H9 (cell line): ENCODE measurements around the gene XXYLT1. TPM values are rescaled to one million over a fixed set of nuclear protein-coding genes. Genes with fewer than 3 reads are reported as not detected.
A peak's percentile ranks its signal among the peaks of the same experiment; 100 is the strongest.
"Not testable (repeated sequence)": the region's sequence is repeated elsewhere in the genome, so short reads cannot be mapped to it uniquely, and the experiment has no call there.

ENCODE experiments used
- DNase-seq: peaks from one replicate; pipeline ENCODE4 v3.0.0-alpha.2; 2017
- H2AFZ ChIP-seq: one replicate; pipeline ENCODE4 v1.6.1; 2013; ENCODE audit warnings: mild to moderate bottlenecking, low read length, control low read depth, moderate library complexity
- H2AK5ac ChIP-seq: 2 replicates; pipeline ENCODE4 v1.6.1; 2013; ENCODE audit warnings: low read length, control low read depth, mixed read lengths; ENCODE audit not compliant: insufficient read length
- H2BK120ac ChIP-seq: one replicate; pipeline ENCODE4 v1.6.1; 2013; ENCODE audit warnings: low read depth, mild to moderate bottlenecking, low read length, control low read depth, inconsistent platforms; ENCODE audit not compliant: poor library complexity, severe bottlenecking
- H2BK12ac ChIP-seq: 2 replicates; pipeline ENCODE4 v1.6.1; 2013; ENCODE audit warnings: low read length, control low read depth, mixed read lengths, low read depth; ENCODE audit not compliant: insufficient read length
- H2BK15ac ChIP-seq: 2 replicates; pipeline ENCODE4 v1.6.1; 2013; ENCODE audit warnings: low read depth, low read length, control low read depth
- H2BK20ac ChIP-seq: one replicate; pipeline ENCODE4 v1.6.1; 2013; ENCODE audit warnings: low read depth, mild to moderate bottlenecking, low read length, control low read depth, inconsistent platforms; ENCODE audit not compliant: poor library complexity, severe bottlenecking
- H2BK5ac ChIP-seq: 2 replicates; pipeline ENCODE4 v1.6.1; 2013; ENCODE audit warnings: low read length, control low read depth, mixed read lengths; ENCODE audit not compliant: insufficient read length
- H3K14ac ChIP-seq: 2 replicates; pipeline ENCODE4 v1.6.1; 2013; ENCODE audit warnings: low read length, control low read depth; ENCODE audit not compliant: insufficient read depth
- H3K18ac ChIP-seq: 2 replicates; pipeline ENCODE4 v1.6.1; 2013; ENCODE audit warnings: low read depth, mild to moderate bottlenecking, mixed read lengths, low read length, control low read depth; ENCODE audit not compliant: insufficient read length
- H3K23ac ChIP-seq: 2 replicates; pipeline ENCODE4 v1.6.1; 2013; ENCODE audit warnings: low read length, control low read depth, mixed read lengths, low read depth; ENCODE audit not compliant: insufficient read length
- H3K23me2 ChIP-seq: 2 replicates; pipeline ENCODE4 v1.6.1; 2013; ENCODE audit warnings: low read depth, mild to moderate bottlenecking, mixed read lengths, low read length, control low read depth; ENCODE audit not compliant: insufficient read length, poor library complexity, severe bottlenecking
- H3K27ac ChIP-seq: 2 replicates; pipeline ENCODE4 v1.5.1; 2013; ENCODE audit warnings: low read length, control low read depth, mixed read lengths, low read depth; ENCODE audit not compliant: insufficient read length
- H3K27me3 ChIP-seq: 2 replicates; pipeline ENCODE4 v1.6.1; 2013; ENCODE audit warnings: low read length, control low read depth, inconsistent platforms; ENCODE audit not compliant: insufficient read depth
- H3K4ac ChIP-seq: 2 replicates; pipeline ENCODE4 v1.6.1; 2013; ENCODE audit warnings: low read depth, mild to moderate bottlenecking, control low read depth, inconsistent platforms, low read length, moderate library complexity
- H3K4me1 ChIP-seq: 2 replicates; pipeline ENCODE4 v1.6.1; 2013; ENCODE audit warnings: low read length, control low read depth, inconsistent platforms; ENCODE audit not compliant: insufficient read depth
- H3K4me2 ChIP-seq: 2 replicates; pipeline ENCODE4 v1.6.1; 2013; ENCODE audit warnings: low read length, control low read depth, mixed read lengths; ENCODE audit not compliant: insufficient read length, insufficient read depth
- H3K56ac ChIP-seq: 2 replicates; pipeline ENCODE4 v1.6.1; 2013; ENCODE audit warnings: low read depth, mild to moderate bottlenecking, mixed read lengths, low read length, control low read depth; ENCODE audit not compliant: insufficient read length
- H3K79me1 ChIP-seq: 2 replicates; pipeline ENCODE4 v1.6.1; 2013; ENCODE audit warnings: low read depth, mild to moderate bottlenecking, moderate library complexity, low read length, control low read depth, inconsistent platforms; ENCODE audit not compliant: insufficient read depth, poor library complexity, severe bottlenecking
- H3K79me2 ChIP-seq: 2 replicates; pipeline ENCODE4 v1.6.1; 2013; ENCODE audit warnings: low read length, control low read depth, inconsistent platforms; ENCODE audit not compliant: insufficient read depth
- H3K9ac ChIP-seq: 2 replicates; pipeline ENCODE4 v1.6.1; 2013; ENCODE audit warnings: low read length, control low read depth, mixed read lengths; ENCODE audit not compliant: insufficient read length; ENCODE audit errors: extremely low read depth
- H3K9me3 ChIP-seq: one replicate; pipeline ENCODE4 v1.6.1; 2013; ENCODE audit warnings: low read depth, low read length, inconsistent platforms; ENCODE audit not compliant: control insufficient read depth
- H3T11ph ChIP-seq: one replicate; pipeline ENCODE4 v1.6.1; 2013; ENCODE audit warnings: mild to moderate bottlenecking, low read length, control low read depth, inconsistent platforms
- H4K20me1 ChIP-seq: one replicate; pipeline ENCODE4 v1.6.1; 2013; ENCODE audit not compliant: control insufficient read depth, insufficient read length, insufficient read depth
- H4K5ac ChIP-seq: 2 replicates; pipeline ENCODE4 v1.6.1; 2013; ENCODE audit warnings: low read depth, mild to moderate bottlenecking, mixed read lengths, low read length, control low read depth; ENCODE audit not compliant: insufficient read length
- H4K8ac ChIP-seq: replicated peaks from 2 replicates; pipeline ENCODE4 v1.6.1; 2013; ENCODE audit warnings: low read length, control low read depth, mixed read lengths, low read depth; ENCODE audit not compliant: insufficient read length
- H4K91ac ChIP-seq: 2 replicates; pipeline ENCODE4 v1.6.1; 2013; ENCODE audit warnings: low read depth, mild to moderate bottlenecking, moderate library complexity, mixed read lengths, low read length, control low read depth; ENCODE audit not compliant: insufficient read length
- H3K27ac Mint-ChIP-seq, 3 experiments: 2 replicates in 2 of 3; 3 replicates in 1 of 3; pipeline ENCODE4 v1.8.0; 2020 to 2021; ENCODE audit warnings: mixed read lengths in 3 of 3, mild to moderate bottlenecking in 1 of 3, moderate library complexity in 1 of 3
- H3K27me3 Mint-ChIP-seq: 2 replicates; pipeline ENCODE4 v1.8.0; 2021; ENCODE audit warnings: low read depth, mild to moderate bottlenecking, moderate library complexity, mixed read lengths
- H3K36me3 Mint-ChIP-seq, 3 experiments: 2 replicates in 2 of 3; 3 replicates in 1 of 3; pipeline ENCODE4 v1.8.0; 2020 to 2021; ENCODE audit warnings: low read depth in 3 of 3, mixed read lengths in 3 of 3; ENCODE audit not compliant: insufficient read depth in 1 of 3
- H3K4me1 Mint-ChIP-seq, 2 experiments: 2 replicates each; pipeline ENCODE4 v1.8.0; 2020; ENCODE audit warnings: mixed read lengths in 2 of 2
- H3K4me3 Mint-ChIP-seq, 2 experiments: 2 replicates in 1 of 2; 3 replicates in 1 of 2; pipeline ENCODE4 v1.8.0; 2020 to 2021; ENCODE audit warnings: mild to moderate bottlenecking in 2 of 2, mixed read lengths in 2 of 2, moderate library complexity in 1 of 2
- H3K9me3 Mint-ChIP-seq, 2 experiments: 2 replicates in 1 of 2; 3 replicates in 1 of 2; pipeline ENCODE4 v1.8.0; 2020; ENCODE audit warnings: mild to moderate bottlenecking in 2 of 2, mixed read lengths in 2 of 2, moderate library complexity in 1 of 2
- WGBS: extraction: QIAGEN DNeasy Blood & Tissue Kit; methylation state at CpG from one replicate; pipeline ENCODE4 v1.1.7; 2013; ENCODE audit warnings: missing lambda C conversion rate, low lambda C conversion rate, mixed read lengths; ENCODE audit not compliant: insufficient read length; ENCODE audit errors: extremely low coverage; 5-methylcytosine and 5-hydroxymethylcytosine counted together
- total RNA-seq: library from RNA; stranded (reverse); gene quantifications from 2 replicates; pipeline ENCODE4 v1.2.1, GENCODE V29; 2021
- TF ChIP-seq, protein P1 (sequence below): fragments of 200-600 bp; sonication (generic); conservative IDR thresholded peaks from 3 replicates; pipeline ENCODE4 v1.8.0; 2021; ENCODE audit warnings: antibody characterized with exemption, mild to moderate bottlenecking

XXYLT1 gene
- total RNA-seq, 1 experiment from 2014 or later: 22.7 TPM

DNA sequence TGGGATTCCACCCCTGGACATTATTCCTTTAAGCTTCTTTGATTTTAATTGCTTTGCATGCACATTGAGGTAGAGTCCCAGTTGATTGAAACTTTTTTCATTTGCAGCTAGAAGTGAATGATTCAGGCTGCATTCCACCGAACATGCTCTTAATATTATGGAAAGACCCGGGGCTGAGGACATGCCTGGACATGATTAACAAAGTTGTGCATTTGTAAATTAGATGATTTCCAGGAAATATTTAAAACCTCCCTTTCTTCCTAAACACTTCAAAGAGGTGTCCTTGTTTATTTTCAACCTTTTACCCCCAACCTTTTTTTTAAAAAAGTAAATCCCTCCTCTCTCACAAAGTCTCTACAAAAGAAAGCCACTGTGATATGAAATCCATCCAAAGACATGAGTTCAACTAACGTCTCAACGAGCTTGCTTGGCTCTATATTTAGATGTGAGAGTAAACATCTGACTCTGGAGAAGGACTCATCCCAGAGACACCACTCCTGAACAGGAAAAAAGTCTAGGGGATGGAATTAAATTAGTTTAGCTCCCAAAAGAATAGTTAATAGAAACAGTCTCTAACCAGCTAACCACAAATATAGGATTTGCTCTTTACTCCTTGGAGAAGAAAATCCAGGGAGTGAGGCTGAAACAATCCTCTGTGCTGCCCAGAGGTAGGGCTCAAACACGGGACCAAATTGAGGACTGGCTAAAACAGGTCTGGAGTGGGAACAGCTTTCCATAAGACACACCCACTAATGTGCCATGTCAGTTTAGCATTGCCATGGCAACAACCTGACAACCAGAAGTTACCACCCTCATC lies 83.1 kb downstream of the XXYLT1 start:
- H3T11ph ChIP-seq: no peak overlapping the region
- H3K4me1 Mint-ChIP-seq: peaks cover 41 to 51% of the 10 kb centered on the region in 2 experiments
- H3K79me2 ChIP-seq: no peaks in the 10 kb centered on the region; the same call in 1 of the 2 replicates
- H3K79me1 ChIP-seq: no peaks in the 10 kb centered on the region
- no peak overlapping the region for H2AFZ ChIP-seq
- no peak overlapping the region for H3K4ac ChIP-seq
- no peak overlapping the region for H3K9ac ChIP-seq
- no peaks in the 10 kb centered on the region for H4K20me1 ChIP-seq
- peaks cover 14 to 15% of the 10 kb centered on the region in 2 experiments for H3K9me3 Mint-ChIP-seq
- no peak overlapping the region for H3K18ac ChIP-seq
- WGBS: no CpG with 5 or more reads among the region's 5 CpGs
- H2AK5ac ChIP-seq: no peak overlapping the region
- H3K27ac Mint-ChIP-seq: peak overlapping the region; percentile 2 to 46 (median 6); a peak in 5 of 7 replicates
- H4K91ac ChIP-seq: no peak overlapping the region
- H3K4me1 ChIP-seq: peaks cover 18% of the 10 kb centered on the region
- no peak overlapping the region for H2BK5ac ChIP-seq
- H4K8ac ChIP-seq: no peak overlapping the region
- H3K56ac ChIP-seq: no peak overlapping the region
- H3K27me3 ChIP-seq: no peaks in the 10 kb centered on the region
- no peak overlapping the region for H3K4me2 ChIP-seq
- no peak for DNase-seq
- H3K27ac ChIP-seq: no peak overlapping the region
- H2BK12ac ChIP-seq: no peak overlapping the region
- no peak overlapping the region for H3K4me3 Mint-ChIP-seq
- no peak overlapping the region for H2BK20ac ChIP-seq
- peaks cover 14 to 19% (median 17%) of the 10 kb centered on the region in 3 experiments for H3K36me3 Mint-ChIP-seq
- H3K23me2 ChIP-seq: no peaks in the 10 kb centered on the region
- TF ChIP-seq, protein P1, sequence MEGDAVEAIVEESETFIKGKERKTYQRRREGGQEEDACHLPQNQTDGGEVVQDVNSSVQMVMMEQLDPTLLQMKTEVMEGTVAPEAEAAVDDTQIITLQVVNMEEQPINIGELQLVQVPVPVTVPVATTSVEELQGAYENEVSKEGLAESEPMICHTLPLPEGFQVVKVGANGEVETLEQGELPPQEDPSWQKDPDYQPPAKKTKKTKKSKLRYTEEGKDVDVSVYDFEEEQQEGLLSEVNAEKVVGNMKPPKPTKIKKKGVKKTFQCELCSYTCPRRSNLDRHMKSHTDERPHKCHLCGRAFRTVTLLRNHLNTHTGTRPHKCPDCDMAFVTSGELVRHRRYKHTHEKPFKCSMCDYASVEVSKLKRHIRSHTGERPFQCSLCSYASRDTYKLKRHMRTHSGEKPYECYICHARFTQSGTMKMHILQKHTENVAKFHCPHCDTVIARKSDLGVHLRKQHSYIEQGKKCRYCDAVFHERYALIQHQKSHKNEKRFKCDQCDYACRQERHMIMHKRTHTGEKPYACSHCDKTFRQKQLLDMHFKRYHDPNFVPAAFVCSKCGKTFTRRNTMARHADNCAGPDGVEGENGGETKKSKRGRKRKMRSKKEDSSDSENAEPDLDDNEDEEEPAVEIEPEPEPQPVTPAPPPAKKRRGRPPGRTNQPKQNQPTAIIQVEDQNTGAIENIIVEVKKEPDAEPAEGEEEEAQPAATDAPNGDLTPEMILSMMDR: no peak
- H2BK120ac ChIP-seq: peak overlapping the region; percentile 55
- no peaks in the 10 kb centered on the region; the same call in 1 of the 2 replicates for H3K27me3 Mint-ChIP-seq
- no peak overlapping the region for H4K5ac ChIP-seq
- H3K23ac ChIP-seq: no peak overlapping the region
- no peak overlapping the region for H2BK15ac ChIP-seq
- H3K9me3 ChIP-seq: peaks cover 8% of the 10 kb centered on the region
- no peak overlapping the region for H3K14ac ChIP-seq

DNA sequence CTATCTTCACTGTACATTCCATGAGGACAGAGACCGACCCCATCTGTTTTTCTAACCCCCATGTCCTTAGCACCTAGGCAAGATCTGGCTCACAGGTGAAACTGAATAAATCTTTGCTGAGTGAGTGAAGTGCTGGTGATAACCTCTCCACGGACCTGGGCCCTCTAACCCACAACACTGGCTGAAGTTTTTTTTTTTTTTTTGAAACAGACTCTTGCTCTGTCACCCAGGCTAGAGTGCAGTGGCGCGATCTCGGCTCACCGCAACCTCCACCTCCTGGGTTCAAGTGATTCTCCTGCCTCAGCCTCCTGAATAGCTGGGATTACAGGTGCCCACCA lies 84.3 kb downstream of the XXYLT1 start:
- H3K27ac Mint-ChIP-seq: peak overlapping the region in 2 of 3 experiments; percentile 40 to 58; a peak in 4 of 7 replicates
- not testable (repeated sequence) for H3K79me2 ChIP-seq

More for the DNA sequence above, 84.3 kb downstream of the XXYLT1 start:
- not testable (repeated sequence) for H4K8ac ChIP-seq, H2BK15ac ChIP-seq, H3K18ac ChIP-seq, H2BK5ac ChIP-seq, H3K23ac ChIP-seq, H3K9me3 ChIP-seq, H2AFZ ChIP-seq, H3K4me3 Mint-ChIP-seq, H2BK12ac ChIP-seq, H4K20me1 ChIP-seq, H3T11ph ChIP-seq, H2BK20ac ChIP-seq, H3K14ac ChIP-seq, H3K23me2 ChIP-seq, H3K56ac ChIP-seq, H3K27me3 ChIP-seq, H4K91ac ChIP-seq, H3K27me3 Mint-ChIP-seq, DNase-seq, H3K4me2 ChIP-seq, H2BK120ac ChIP-seq, H4K5ac ChIP-seq, H3K27ac ChIP-seq, H3K4ac ChIP-seq, H3K79me1 ChIP-seq, H2AK5ac ChIP-seq, H3K9ac ChIP-seq
- H3K4me1 Mint-ChIP-seq: peaks cover 52 to 62% of the 10 kb centered on the region in 2 experiments
- WGBS: no CpG with 5 or more reads among the region's 6 CpGs
- peaks cover 9 to 12% (median 11%) of the 10 kb centered on the region in 3 experiments for H3K36me3 Mint-ChIP-seq
- peaks cover 21% of the 10 kb centered on the region for H3K4me1 ChIP-seq
- peaks cover 7 to 11% of the 10 kb centered on the region in 2 experiments for H3K9me3 Mint-ChIP-seq
